SKM-1 (cell line): ENCODE measurements around the gene PRRT4.

Source experiments
- DNase-seq: peaks from one replicate; lab custom pipeline; 2025; ENCODE audit not compliant: unreplicated experiment; lab: John Stamatoyannopoulos, UW

Gene PRRT4

DNA sequence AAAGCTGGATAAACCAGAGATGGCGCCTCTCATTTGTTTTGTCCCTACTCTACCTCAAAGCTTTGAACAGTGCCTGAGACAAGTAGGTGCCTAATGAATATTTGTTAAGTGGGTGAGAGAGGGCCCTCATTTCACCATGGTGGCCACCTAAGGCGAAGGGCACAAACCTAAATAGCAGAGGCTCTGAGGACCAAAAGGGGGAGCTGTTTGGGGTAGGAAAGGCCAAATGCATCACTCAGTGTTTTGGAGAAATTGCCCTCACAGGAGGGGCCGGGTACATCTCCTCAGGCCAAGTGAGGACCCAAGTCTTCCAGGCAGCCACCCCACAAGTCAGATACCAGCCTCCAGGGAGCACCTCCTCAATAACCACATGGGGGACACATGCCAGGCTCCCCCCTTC lies 34.3 kb upstream of the PRRT4 start:
- DNase-seq: no peak

DNA sequence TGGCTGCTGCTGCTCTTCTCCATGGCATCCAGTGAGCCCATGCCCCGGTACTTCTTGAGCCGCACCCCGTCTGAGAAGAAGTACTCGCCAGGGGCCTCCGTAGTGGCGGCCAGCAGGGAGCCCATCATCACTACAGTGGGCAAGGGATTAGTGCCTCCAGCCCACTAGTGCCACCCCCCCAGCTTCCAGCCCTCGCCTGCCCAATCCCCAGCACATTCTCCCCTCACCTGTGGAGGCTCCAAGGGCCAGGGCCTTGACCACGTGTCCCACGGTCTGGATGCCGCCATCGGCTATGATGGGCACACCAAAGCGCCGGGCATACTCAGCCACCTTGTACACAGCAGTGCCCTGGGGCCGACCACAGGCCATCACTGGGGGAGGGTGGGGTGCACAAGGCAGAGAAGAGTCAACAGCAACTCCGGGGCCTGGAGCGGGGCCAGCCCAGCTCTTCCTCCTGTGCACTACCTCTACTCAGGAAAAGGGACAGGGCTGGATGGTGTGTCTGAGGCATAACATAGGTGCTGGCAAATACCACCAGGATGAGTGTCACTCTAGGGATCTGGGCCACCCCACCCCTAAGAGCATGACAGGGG lies 33.5 kb upstream of the PRRT4 start:
- DNase-seq: no peak

DNA sequence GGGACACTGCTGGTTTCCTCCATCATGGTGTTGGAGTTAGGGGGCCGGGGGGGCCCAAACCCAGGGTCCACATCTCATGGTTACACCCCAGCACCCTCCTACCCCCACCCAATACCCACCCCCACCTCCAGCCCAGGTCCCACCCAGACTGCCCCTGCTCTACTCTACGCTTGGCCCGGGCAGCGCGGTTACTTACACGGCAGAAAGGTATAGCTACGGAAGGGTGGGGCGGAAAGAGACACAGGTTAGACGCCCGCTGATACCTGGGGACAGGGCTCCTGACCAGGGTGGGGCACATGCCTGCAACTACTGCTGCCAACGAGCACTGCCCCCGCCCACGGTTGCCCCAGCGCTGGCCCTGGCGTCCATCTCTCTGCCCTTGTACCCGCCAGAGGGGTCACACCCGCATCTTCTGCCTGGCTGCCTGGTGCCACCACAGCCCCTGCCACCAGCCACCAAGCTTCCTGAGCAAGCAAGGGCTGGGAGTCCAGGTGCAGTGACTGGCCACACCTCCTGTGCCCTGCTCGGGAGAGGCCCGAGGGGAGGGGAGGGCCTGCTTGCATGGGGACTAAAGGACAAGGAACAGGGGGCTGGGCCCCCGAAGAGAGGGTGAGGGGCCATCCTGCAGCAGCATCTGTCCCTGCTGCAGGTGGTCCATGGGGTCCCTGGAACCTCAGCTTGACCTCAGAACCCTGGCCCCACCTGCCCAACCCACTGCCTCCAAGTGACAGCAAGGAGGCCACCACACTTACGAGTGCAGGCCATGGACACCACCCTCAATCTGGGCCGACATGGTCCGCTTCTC lies 32.2 kb upstream of the PRRT4 start:
- DNase-seq: no peak

DNA sequence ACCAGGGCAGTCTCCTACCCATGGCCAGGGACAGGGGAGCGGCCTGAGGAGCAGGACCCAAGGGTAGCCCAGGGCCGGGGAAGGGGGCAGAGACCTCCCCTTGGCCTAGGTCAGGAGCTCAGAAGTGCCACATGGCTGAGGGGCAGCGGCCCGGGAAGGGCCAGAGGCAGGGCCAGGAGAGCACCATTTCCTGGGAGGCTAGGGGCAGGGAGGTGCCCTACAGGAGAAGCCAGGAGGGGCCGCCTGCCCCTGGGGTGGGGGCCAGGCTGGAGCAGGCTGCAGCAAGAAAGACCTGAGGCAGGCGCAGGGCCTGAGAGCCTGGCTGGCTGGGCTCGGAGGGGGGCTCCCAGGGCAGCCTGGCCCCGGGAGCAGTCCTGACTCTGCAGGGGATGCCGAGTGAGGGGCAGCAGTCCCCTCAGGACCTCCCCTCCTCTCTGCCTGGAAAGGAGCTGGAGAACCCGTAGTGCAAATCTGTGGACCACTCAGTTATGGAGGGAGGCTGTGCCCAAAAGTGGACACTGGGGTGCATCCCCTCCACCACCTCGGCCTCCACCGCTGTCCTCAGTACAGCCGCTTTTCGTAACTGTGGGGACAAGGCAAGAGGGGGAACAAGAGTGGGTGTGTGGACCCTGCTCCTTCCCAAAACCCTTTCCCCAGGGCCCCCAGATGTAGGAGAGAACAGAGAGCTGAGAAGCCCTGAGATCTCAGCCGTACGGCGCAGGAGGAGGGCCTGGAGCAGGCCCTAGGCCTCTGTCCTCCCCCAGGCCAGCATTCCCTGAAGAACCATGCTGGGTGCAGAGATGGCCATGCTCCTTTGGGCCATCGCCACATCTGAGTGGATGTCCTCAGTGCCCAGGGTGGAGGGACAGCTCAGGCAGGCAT lies 31.2 kb upstream of the PRRT4 start:
- DNase-seq: no peak

DNA sequence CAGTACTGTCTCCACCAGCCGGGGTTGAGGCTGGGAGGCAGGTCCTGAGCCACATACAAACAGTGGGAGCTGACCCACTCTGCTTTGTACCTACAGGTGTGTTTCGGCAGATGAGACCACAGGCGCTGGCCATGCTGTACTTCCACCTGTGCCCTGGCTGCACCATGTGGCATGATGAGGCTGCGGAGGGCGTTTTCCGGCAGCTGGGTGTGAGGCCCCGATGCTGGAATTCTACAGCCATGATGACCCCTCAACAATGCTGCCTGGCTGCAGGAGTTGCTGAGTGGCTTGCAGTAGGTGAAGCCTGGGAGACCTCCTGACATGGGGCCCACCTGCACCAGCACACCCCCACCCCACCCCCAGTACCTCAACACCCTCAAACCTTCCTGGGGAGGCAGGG lies 30.3 kb upstream of the PRRT4 start:
- DNase-seq: no peak

DNA sequence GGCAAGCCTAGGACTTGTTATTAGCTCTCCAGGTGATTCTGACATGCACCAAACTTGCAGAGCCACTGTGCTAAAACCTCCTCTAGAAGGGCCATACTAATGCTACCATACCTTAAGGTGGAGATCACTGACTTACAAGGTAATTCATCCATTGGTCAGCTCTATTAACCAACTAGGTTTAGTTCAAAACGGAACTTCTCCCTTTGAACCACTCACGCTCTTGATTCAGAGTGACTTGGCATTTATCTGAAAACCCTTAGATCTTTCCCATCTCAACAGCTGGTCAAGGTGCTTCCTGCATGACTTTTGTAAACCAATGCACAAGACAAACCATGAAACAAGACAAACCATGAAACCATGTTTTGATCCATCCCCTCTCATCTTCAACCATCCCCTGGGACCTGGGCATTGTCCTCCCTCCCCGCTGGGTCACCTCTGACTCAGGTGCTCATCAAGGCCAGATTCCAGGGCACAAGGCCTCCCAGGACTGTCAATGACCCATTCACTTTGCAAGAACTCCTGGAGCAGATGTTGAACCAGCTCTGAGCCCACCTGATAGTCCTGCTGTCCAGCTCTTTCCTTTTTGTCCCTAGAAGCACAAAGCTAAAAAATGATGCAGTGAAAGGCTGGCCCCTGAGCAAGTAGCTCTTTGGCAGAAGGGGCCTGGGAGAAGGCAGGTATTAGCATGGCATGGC lies 29.5 kb upstream of the PRRT4 start:
- no peak for DNase-seq

DNA sequence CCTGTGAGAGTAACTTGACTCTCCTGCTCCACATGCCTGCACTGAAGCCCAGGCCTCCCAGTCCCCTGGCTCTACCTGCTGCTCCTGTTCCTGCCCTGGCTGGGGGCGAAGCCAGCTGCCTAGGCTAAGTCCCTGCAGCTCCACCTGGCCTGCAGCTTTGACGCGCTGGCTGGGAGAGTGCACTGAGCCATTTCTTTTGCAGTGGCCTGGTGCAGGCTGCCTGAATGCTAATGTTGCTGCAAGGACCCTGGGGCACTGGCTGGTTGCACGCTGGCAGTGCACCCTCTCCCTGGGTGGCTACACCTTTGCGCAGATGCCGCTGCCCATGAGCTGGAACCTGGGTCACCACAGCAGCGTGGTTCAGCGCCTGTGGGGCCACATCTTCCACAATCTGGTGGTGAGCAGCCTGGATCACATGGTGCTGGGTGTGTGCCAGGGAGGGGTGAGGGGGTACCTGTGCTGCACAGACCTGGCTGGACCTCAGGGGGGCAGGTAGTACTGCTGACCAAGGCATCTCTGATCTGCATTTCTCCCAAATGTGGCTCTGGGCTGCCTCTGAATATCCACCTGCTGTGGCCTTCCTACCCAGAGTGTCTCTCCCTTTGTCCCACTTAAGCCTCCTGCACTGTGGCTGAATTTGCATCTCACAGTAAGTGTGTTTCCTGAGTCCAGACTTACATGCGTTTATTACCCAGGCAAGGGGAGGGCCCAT lies 28.3 kb upstream of the PRRT4 start:
- no peak for DNase-seq

DNA sequence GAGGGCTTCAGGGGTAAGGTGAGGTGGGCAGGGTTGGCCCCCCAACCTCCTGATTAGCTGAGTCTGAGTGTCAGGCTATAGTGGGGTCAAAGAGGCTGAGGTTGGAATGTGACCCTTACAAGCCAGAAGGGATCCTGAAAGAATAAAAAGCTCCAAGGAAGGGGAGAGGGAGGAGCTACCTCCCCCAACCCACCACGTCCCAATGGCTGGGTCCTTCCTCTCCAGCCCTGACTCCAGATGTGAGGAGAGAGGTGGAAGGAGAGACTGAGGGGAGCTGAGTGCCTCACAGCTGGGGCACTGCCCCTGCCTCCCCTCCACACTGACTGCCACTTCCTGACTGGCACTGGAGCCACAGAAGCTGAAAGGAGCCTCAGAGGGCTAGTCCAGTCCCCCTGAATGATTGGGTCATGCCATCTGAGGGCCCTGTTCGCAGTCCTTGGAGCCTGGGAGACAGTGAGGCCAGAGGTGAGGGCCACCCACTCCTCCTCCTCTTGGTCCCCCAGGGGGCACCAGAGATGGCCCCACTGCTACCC lies 27.7 kb upstream of the PRRT4 start:
- no peak for DNase-seq

DNA sequence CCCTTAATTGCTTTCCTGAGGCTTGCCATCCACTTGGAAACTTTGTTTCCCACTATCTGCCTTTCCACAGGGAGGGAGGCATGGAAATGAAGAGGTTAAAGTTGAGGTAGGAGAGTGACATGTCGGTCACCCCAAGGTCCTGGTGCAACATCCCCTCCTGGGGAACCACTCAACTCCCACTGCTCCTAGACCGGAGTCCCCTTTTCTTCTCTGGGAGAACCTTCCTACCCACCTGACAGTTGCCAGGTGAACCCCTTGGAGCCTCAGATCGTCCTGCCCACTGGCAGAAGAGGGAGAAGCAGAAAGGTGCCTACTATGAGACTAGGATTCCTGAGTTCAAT lies 26.6 kb upstream of the PRRT4 start:
- no peak for DNase-seq

DNA sequence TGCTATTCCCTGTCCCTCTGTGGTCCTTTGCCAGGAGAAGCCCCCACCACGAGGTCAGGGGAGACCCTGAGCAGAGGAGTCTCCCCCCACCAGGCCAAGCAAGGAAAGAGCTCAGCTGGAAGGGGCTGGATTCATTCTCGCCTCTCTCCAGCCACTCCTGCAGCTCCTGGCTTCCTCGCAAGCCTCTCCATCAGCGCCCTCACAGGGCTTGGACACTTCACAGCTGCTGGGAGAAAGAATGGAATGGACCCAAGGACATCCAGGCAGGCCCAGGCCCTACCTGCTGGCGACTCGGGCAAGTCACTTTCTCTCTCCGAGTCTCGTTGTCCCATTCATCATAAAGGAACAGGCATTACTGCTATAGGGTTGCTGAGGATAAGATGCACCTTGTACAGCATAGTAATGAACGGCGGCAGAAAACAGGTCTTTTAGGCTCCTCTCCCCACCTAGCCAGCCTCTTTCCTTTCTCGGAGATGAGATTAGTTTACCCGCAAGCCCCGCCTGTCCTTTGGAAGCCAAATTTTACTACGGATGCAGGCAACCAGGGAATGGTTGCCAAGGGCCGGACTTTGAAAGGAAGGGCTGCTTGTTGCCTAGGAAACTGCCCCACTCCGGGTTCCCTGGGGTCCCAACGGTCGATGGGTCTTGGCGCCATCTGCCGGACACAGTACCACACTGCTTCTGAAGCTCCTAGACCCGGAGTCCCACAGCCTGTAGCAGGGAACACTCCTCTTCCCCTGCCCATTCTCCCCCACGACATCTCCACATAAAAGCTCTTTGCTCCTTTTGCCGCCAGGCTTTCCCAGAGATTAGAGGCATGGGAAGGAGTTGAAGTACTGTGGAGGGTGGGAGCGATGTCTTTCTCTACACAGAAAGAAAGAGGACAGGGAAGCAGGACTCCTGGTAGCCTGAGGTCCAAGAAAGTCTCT lies 26.0 kb upstream of the PRRT4 start:
- DNase-seq: peak; percentile 58

DNA sequence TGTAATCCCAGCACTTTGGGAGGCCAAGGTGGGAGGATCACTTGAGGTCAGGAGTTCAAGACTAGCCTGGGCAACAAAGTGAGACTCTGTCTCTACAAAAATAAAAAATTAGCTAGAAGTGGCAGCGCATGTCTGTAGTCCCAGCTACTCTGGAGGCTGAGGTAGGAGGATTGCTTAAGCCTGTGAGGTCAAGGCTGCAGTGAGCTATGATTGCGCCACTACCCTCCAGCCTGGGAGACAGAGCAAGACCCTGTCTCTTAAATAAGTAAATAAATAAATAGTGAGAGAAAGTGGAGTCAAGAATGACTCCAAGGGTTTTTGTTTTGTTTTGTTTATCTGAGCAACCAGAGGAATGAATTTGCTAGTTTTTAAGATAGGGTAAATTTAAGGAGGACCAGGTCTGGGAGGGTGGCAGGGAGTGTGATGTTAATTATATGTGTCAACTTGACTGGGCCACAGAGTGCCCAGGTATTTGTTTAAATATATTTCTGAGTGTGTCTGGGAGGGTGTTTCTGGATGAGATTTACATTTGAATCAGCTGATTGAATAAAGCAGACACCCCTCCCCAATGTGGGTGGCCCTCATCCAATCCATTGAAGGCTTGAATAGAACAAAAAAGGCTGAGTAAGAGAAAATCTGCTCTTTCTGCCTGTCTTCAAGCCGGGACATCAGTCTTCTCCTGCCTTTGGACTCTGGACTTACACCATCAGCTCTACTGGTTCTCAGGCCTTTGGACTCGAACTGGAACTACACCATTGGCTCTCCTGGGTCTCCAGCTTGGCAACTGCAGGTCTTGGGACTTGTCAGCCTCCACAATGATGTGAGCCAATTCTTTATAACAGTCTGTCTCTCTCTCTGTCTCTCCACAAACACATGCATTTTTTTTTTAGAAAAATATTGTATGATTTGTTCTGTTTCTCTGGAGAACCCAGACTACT lies 24.8 kb upstream of the PRRT4 start:
- no peak for DNase-seq

DNA sequence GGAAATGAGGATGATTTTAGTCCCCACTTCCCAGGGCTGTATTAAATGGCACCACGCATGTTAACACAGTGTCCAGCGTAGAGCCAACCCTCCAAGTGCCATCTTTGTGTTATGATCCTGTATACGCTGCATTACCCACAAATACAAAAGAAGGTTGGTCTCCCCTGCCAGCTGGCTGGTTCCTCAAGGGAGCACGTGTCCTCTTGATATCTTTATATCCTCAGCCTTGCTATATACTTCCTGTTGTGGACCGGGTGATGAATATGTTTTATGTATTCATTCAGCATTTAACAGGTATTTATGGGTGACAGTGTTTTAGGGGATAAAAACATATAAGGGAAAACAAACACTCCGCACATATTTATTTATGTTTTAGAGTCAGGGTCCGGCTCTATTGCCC lies 23.2 kb upstream of the PRRT4 start:
- DNase-seq: no peak

DNA sequence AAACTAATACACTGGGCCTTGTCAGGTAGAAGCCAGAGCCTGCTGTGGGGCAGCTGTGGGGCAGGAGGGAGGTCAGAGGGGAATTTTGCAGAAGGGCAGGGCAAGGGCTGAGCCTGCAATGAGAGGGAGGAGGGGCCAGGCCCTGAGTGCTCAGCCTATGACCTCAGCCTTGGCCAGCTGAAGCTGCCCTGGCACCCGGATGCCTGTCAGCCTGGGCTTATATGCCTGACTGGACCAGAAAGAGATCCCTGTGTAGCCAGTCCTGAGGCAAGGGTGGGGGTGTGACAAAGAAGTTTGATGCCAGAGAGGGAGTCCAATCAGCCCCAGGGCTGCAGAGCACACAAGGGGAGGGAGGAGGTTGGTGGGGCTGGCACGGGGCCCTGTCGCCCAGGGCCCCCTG lies 22.3 kb upstream of the PRRT4 start:
- no peak for DNase-seq

DNA sequence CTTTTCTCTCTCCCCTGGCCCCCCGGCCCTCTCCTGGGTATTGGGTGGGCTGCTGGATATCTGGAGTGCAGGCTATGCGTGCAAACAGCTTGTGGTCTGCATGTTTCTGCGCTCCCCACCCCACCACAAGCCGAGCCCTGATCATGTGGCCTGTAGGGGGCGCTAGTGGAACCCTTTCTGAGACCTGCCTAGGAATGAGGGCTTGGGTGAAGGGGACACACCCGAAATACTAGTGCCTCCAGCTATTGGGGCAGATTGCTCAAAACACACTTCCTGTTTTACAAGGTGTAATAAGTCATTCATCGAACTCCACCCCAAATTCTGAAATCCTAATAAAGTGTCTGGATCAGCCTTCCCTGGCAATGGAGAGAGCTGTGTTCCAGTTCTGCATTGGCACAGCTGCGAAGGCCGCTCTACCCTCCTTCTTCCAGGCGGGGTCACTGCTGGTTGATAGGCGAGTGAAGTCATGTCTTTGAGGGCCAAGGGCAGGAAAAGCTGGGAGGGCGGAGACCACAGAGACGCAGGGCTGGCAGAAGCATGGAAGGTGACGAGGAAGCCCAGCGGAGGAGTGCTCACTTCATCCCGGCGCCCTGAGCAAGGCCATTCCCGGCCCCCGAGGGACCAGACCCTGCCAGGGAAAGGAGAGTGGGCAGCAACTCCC lies 19.8 kb upstream of the PRRT4 start:
- peak; percentile 54 for DNase-seq

DNA sequence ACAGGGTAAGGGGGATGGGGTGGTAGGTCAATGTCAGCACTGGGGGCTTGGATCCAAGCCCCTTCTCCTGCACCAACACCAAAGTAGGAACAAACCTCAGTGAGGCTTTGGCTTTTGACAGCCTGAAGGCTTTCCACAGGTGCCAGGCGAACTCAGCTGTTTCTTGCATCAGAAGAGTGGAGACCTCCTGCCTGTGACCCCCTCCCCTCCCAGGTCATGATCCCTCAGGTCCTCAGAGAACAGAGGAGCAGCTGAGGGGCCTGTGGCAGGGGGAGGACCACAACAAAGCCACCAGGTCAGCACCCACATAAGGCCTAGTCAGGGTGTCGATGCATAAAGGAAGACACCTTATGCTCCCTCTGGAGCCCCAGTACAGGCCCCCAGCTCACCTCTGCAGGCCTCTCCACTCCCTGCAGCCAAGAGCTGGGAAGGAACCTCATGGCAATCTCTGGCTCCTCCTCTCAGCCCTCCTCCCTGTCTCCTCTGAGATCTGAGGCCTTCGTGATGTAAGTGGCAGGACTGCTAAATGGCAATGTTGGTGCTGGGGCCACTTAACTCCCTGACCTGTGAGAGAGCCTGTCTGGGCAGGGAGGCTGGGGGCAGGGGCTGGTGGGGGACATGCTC lies 19.1 kb upstream of the PRRT4 start:
- DNase-seq: no peak

DNA sequence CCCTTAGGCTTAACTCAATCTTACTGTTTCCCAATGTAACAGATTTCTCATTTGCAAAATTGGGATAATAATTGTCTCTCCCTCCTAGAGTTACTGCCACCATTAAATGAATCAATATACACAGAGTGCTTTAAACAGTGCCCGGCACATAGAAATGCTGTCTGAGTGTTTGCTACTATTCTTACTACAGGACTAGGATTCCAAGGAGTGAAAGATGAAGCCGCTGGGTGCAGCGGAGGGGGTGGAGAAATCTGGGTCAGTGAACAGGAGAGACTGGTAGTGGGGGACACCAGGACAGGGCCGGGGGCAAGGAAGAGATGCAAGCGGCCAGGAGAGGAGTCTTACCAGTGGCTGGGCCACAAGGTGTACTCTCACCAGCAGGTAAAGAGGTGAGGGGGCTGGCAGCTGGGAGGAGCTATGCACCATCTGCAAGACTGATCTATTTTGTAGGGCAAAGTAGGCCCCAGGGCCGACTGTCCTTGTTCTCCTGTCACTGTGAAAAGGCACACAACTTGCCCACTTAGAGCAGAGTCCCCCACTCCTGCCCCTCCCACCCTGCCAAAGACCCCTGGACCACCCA lies 18.5 kb upstream of the PRRT4 start:
- DNase-seq: no peak

DNA sequence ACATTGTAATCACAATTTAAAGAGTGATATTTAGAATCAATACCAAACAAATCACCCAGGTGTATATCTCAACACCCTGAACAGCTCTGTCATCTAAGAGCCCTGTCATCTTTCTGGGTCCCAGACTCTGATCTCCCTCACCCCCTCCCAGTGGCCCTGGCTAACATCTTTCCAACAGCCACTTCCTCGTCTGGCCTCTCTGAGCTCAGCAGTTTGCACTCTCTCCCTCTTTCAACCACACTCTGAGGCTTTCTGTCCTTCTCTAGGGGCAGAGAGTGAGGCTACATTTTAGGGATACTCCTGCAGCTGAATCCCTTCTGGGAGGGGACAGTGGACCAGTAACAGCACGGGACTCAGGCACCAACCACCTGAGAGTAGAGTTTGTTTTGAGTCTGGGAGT lies 17.1 kb upstream of the PRRT4 start:
- DNase-seq: peak; percentile 39
